K562 (cell line): ENCODE measurements around the gene GZMM. TPM values are rescaled to one million over a fixed set of nuclear protein-coding genes. Genes with fewer than 3 reads are reported as not detected.
A peak's percentile ranks its signal among the peaks of the same experiment; 100 is the strongest.

Source experiments
- BMI1 ChIP-seq: fragments of 150-350 bp; IDR thresholded peaks from 2 replicates; pipeline ENCODE4 v1.6.1; 2014; ENCODE audit warnings: low read length
- CREB1 ChIP-seq, 2 experiments: sonication (generic) in 1 of 2; formaldehyde crosslinking in 1 of 2; IDR thresholded peaks; 2 replicates each; pipeline versions ENCODE4 v1.6.1 to v1.8.0; 2012 to 2022; ENCODE audit warnings: inconsistent platforms in 1 of 2, mild to moderate bottlenecking in 1 of 2, missing genetic modification reagents in 1 of 2, moderate library complexity in 1 of 2
- DMBX1 ChIP-seq: fragments of 250-450 bp; sonication (Bioruptor Pico); IDR thresholded peaks from 2 replicates; pipeline ENCODE4 v1.8.0; 2022; ENCODE audit warnings: inconsistent platforms, mild to moderate bottlenecking, moderate library complexity, borderline replicate concordance
- E2F3 ChIP-seq: fragments of 250-450 bp; sonication (Bioruptor Pico); IDR thresholded peaks from 2 replicates; pipeline ENCODE4 v1.4.0; 2020; ENCODE audit warnings: mild to moderate bottlenecking
- GATAD2B ChIP-seq: fragments of 450-650 bp; IDR thresholded peaks from 2 replicates; pipeline ENCODE4 v1.6.1; 2017; ENCODE audit warnings: mild to moderate bottlenecking, borderline replicate concordance
- JUND ChIP-seq, 2 experiments: IDR thresholded peaks; 2 replicates in 1 of 2; 3 replicates in 1 of 2; pipeline ENCODE4 v1.6.1; 2011; ENCODE audit warnings: borderline replicate concordance in 2 of 2, low read depth in 2 of 2, low read length in 2 of 2, improper control_type of control experiment in 1 of 2, missing biosample characterization in 1 of 2, missing genetic modification characterization in 1 of 2, missing genetic modification reagents in 1 of 2
- KDM2B ChIP-seq: fragments of 250-450 bp; sonication (Bioruptor Pico); IDR thresholded peaks from 2 replicates; pipeline ENCODE4 v1.8.0; 2021; ENCODE audit warnings: mild to moderate bottlenecking, moderate library complexity
- MAFG ChIP-seq: fragments of 450-650 bp; conservative IDR thresholded peaks from 2 replicates; pipeline ENCODE4 v1.6.1; 2016; ENCODE audit warnings: missing genetic modification characterization, missing compliant biosample characterization
- PHF20 ChIP-seq: fragments of 450-650 bp; IDR thresholded peaks from 2 replicates; pipeline ENCODE4 v1.6.1; 2018; ENCODE audit not compliant: partially characterized antibody
- SMAD3 ChIP-seq: fragments of 450-650 bp; formaldehyde crosslinking; conservative IDR thresholded peaks from 2 replicates; pipeline ENCODE4 v1.4.0; 2020; ENCODE audit warnings: mild to moderate bottlenecking
- SRSF3 ChIP-seq: fragments of 200-400 bp; formaldehyde crosslinking; IDR thresholded peaks from 2 replicates; pipeline ENCODE4 v1.6.1; 2016; ENCODE audit warnings: mild to moderate bottlenecking, low read length, moderate library complexity; ENCODE audit not compliant: insufficient read depth
- TEAD4 ChIP-seq, 2 experiments: sonication (generic) in 1 of 2; formaldehyde crosslinking in 1 of 2; IDR thresholded peaks; 2 replicates each; pipeline versions ENCODE4 v1.6.1 to v1.8.0; 2012 to 2022; ENCODE audit warnings: borderline replicate concordance in 1 of 2, inconsistent platforms in 1 of 2, low read length in 1 of 2, mild to moderate bottlenecking in 1 of 2, missing genetic modification reagents in 1 of 2
- YBX1 ChIP-seq: fragments of 450-650 bp; IDR thresholded peaks from 2 replicates; pipeline ENCODE4 v1.7.1; 2016; ENCODE audit warnings: mild to moderate bottlenecking
- polyA plus RNA-seq, 8 experiments: library from polyadenylated mRNA; depleted of rRNA in 4 of 8; stranded (reverse) in 5 of 8; unstranded in 3 of 8; fragments of >200 nt; fragmentation: Nextera tagmentation in 2 of 8; fragmentation: Illumina TruSeq in 1 of 8; extraction: Ambion mirVana in 2 of 8; extraction: Trizol in 1 of 8; gene quantifications; 2 replicates each; pipeline versions ENCODE4 v1.2.1 to v1.2.3, GENCODE V29; 2011 to 2014; ENCODE audit warnings: inconsistent platforms in 1 of 8, missing spikeins in 1 of 8
- total RNA-seq, 7 experiments: library from RNA; depleted of rRNA in 6 of 7; stranded (reverse); fragments of >200 nt in 6 of 7; fragmentation: Illumina TruSeq in 2 of 7; extraction: Trizol in 2 of 7; gene quantifications; 2 replicates each; pipeline versions ENCODE4 v1.2.1 to v1.2.3, GENCODE V29; 2011 to 2021; ENCODE audit warnings: low replicate concordance in 1 of 7
- TF ChIP-seq, protein P1 (sequence below): fragments of 450-650 bp; IDR thresholded peaks from 2 replicates; pipeline ENCODE4 v1.6.1; 2016; ENCODE audit warnings: low read depth
- TF ChIP-seq, protein P2 (sequence below): fragments of 250-450 bp; sonication (Bioruptor Pico); IDR thresholded peaks from 2 replicates; pipeline ENCODE4 v1.5.1; 2021; ENCODE audit warnings: mild to moderate bottlenecking
- TF ChIP-seq, protein P3 (sequence below): sonication (generic); formaldehyde crosslinking; IDR thresholded peaks from 2 replicates; pipeline ENCODE4 v1.8.0; 2023; ENCODE audit warnings: mild to moderate bottlenecking, missing genetic modification reagents

GZMM gene
- total and polyA plus RNA-seq, 9 of the 15 experiments (the other 6 are each of a cell fraction or from before 2014, with no cell fraction given) = 0.08 to 2.6 (median 0.70) TPM; not detected in 2

DNA sequence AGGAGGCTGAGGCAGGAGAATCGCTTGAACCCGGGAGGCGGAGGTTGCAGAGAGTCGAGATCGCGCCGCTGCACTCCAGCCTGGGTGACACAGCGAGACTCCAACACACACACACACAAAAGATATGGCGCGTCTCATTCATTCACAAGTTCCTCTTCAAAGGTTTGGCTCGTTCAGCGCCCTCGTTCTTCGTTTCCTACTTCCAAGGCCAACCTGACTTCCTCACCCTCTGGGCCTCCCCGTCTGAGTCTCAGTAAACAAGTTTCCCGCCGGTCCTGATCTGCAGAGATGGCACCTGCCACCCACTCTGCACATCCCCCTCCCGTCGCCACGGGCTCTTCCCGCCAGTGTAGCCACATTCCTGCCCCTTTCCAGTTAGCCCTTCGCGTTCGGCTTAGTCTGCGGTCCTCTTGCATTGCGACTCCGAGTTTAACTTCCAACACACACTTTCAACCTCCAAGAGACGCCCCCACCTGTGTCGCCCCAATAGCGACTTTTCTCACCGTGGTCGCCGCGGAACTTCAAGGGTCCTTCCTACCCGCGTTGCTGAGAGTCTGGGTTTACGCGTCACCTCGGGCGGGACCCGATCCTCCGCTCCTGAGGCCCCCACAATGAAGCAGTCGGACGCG lies 27.2 kb downstream of the GZMM start (continued):
- TF ChIP-seq, protein P1, sequence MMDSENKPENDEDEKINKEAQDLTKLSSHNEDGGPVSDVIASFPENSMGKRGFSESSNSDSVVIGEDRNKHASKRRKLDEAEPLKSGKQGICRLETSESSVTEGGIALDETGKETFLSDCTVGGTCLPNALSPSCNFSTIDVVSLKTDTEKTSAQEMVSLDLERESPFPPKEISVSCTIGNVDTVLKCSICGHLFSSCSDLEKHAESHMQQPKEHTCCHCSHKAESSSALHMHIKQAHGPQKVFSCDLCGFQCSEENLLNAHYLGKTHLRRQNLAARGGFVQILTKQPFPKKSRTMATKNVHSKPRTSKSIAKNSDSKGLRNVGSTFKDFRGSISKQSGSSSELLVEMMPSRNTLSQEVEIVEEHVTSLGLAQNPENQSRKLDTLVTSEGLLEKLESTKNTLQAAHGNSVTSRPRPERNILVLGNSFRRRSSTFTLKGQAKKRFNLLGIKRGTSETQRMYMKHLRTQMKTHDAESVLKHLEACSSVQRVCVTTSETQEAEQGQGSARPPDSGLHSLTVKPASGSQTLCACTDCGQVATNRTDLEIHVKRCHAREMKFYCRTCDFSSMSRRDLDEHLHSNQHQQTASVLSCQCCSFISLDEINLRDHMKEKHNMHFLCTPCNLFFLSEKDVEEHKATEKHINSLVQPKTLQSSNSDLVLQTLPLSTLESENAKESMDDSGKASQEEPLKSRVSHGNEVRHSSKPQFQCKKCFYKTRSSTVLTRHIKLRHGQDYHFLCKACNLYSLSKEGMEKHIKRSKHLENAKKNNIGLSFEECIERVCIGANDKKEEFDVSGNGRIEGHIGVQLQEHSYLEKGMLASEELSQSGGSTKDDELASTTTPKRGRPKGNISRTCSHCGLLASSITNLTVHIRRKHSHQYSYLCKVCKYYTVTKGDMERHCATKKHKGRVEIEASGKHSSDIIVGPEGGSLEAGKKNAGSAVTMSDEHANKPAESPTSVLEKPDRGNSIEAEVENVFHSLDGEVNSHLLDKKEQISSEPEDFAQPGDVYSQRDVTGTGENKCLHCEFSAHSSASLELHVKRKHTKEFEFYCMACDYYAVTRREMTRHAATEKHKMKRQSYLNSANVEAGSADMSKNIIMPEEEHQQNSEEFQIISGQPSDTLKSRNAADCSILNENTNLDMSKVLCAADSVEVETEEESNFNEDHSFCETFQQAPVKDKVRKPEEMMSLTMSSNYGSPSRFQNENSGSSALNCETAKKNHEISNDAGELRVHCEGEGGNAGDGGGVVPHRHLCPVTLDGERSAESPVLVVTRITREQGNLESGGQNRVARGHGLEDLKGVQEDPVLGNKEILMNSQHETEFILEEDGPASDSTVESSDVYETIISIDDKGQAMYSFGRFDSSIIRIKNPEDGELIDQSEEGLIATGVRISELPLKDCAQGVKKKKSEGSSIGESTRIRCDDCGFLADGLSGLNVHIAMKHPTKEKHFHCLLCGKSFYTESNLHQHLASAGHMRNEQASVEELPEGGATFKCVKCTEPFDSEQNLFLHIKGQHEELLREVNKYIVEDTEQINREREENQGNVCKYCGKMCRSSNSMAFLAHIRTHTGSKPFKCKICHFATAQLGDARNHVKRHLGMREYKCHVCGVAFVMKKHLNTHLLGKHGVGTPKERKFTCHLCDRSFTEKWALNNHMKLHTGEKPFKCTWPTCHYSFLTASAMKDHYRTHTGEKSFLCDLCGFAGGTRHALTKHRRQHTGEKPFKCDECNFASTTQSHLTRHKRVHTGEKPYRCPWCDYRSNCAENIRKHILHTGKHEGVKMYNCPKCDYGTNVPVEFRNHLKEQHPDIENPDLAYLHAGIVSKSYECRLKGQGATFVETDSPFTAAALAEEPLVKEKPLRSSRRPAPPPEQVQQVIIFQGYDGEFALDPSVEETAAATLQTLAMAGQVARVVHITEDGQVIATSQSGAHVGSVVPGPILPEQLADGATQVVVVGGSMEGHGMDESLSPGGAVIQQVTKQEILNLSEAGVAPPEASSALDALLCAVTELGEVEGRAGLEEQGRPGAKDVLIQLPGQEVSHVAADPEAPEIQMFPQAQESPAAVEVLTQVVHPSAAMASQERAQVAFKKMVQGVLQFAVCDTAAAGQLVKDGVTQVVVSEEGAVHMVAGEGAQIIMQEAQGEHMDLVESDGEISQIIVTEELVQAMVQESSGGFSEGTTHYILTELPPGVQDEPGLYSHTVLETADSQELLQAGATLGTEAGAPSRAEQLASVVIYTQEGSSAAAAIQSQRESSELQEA = 0 out of 2 replicates have a peak, but pooled peaks have one; percentile 13
- TF ChIP-seq GATAD2B = no peak
- TF ChIP-seq BMI1 = no peak
- TF ChIP-seq KDM2B (CRISPR knock-in tag) = 0 out of 2 replicates have a peak, but pooled peaks have one; percentile 4
- peak; percentile 70 for TF ChIP-seq TEAD4 (IDR thresholded peaks at IDR 0.05; ENCODE audit: low read length)
- TF ChIP-seq TEAD4 (CRISPR knock-in tag; IDR thresholded peaks at IDR 0.05; ENCODE audit: borderline replicate concordance) = no peak
- no peak for TF ChIP-seq YBX1
- no peak for TF ChIP-seq JUND (IDR thresholded peaks at IDR 0.05; ENCODE audit: borderline replicate concordance, low read depth, low read length)
- 0 out of 3 replicates have a peak, but pooled peaks have one; percentile 18 for TF ChIP-seq JUND (tag; IDR thresholded peaks at IDR 0.05; ENCODE audit: borderline replicate concordance, low read depth, low read length)
- TF ChIP-seq DMBX1 (CRISPR knock-in tag) = peak; percentile 54
- TF ChIP-seq PHF20 = no peak
- TF ChIP-seq, protein P2, sequence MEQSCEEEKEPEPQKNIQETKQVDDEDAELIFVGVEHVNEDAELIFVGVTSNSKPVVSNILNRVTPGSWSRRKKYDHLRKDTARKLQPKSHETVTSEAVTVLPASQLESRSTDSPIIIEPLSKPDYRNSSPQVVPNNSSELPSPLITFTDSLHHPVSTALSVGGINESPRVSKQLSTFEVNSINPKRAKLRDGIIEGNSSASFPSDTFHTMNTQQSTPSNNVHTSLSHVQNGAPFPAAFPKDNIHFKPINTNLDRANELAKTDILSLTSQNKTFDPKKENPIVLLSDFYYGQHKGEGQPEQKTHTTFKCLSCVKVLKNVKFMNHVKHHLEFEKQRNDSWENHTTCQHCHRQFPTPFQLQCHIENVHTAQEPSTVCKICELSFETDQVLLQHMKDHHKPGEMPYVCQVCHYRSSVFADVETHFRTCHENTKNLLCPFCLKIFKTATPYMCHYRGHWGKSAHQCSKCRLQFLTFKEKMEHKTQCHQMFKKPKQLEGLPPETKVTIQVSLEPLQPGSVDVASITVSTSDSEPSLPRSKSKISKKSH = no peak
- no peak for TF ChIP-seq MAFG (tag)
- no peak; the same call in 1 of the 2 replicates for TF ChIP-seq CREB1 (IDR thresholded peaks at IDR 0.05)
- peak; percentile 37; the same call in 1 of the 2 replicates for TF ChIP-seq CREB1 (CRISPR knock-in tag; IDR thresholded peaks at IDR 0.05)
- TF ChIP-seq E2F3 (CRISPR knock-in tag) = peak; percentile 54; the same call in 1 of the 2 replicates
- TF ChIP-seq, protein P3, sequence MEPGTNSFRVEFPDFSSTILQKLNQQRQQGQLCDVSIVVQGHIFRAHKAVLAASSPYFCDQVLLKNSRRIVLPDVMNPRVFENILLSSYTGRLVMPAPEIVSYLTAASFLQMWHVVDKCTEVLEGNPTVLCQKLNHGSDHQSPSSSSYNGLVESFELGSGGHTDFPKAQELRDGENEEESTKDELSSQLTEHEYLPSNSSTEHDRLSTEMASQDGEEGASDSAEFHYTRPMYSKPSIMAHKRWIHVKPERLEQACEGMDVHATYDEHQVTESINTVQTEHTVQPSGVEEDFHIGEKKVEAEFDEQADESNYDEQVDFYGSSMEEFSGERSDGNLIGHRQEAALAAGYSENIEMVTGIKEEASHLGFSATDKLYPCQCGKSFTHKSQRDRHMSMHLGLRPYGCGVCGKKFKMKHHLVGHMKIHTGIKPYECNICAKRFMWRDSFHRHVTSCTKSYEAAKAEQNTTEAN (CRISPR knock-in tag) = 0 out of 2 replicates have a peak, but pooled peaks have one; percentile 12
- TF ChIP-seq SMAD3 (CRISPR knock-in tag) = no peak
- 0 out of 2 replicates have a peak, but pooled peaks have one; percentile 88 for TF ChIP-seq SRSF3
